ENCODE data around the gene MUC22. TPM values are rescaled to one million over a fixed set of nuclear protein-coding genes. Genes with fewer than 3 reads are reported as not detected.

Gene MUC22
- total and polyA plus RNA-seq, 2 donors (not counting 1 experiment from before 2014, with no cell fraction given): not detected

DNA sequence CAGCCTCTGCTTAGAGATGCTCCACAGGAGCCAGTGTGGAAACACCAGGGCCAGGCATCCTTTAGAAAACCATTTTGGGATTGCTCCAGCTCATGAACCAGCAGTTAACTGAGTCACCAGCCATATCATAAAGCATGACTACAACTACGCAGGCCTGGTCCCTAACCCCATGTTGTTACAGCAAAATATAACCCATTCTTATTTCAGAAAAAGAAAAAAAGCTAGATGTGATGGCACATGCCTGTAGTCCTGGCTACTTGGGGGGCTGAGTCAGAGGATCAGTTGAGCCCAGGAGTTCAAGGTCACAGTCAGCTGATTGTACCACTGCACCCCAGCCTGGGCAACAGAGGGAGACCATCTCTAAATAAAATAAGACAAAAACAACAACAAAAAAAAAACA, 65.3 kb downstream of the MUC22 start:
- no peaks in the 10 kb centered on the region for H3K79me2 ChIP-seq (ENCODE audit: control insufficient read depth, insufficient read depth, low read length)
- DNase-seq (ENCODE audit: low read depth in 2 of 2): peak; percentile 69 to 77
- TF ChIP-seq, protein P1, sequence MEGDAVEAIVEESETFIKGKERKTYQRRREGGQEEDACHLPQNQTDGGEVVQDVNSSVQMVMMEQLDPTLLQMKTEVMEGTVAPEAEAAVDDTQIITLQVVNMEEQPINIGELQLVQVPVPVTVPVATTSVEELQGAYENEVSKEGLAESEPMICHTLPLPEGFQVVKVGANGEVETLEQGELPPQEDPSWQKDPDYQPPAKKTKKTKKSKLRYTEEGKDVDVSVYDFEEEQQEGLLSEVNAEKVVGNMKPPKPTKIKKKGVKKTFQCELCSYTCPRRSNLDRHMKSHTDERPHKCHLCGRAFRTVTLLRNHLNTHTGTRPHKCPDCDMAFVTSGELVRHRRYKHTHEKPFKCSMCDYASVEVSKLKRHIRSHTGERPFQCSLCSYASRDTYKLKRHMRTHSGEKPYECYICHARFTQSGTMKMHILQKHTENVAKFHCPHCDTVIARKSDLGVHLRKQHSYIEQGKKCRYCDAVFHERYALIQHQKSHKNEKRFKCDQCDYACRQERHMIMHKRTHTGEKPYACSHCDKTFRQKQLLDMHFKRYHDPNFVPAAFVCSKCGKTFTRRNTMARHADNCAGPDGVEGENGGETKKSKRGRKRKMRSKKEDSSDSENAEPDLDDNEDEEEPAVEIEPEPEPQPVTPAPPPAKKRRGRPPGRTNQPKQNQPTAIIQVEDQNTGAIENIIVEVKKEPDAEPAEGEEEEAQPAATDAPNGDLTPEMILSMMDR (conservative IDR thresholded peaks at IDR 0.05 in 1 of 2, IDR thresholded peaks at IDR 0.05 in 1 of 2; ENCODE audit: low read depth in 1 of 2, low read length in 2 of 2): no peak
- no peak for TF ChIP-seq EZH2 (IDR thresholded peaks at IDR 0.05; ENCODE audit: low read length, missing control alignments)
- H3K27ac ChIP-seq (ENCODE audit: insufficient read depth, low read length): peak overlapping the region; percentile 19
- no peaks in the 10 kb centered on the region for H3K27me3 ChIP-seq (ENCODE audit: control insufficient read depth, insufficient read depth, low read length)
- no peak overlapping the region for H3K9ac ChIP-seq (ENCODE audit: insufficient read depth, low read length)
- H4K20me1 ChIP-seq (ENCODE audit: control insufficient read depth, extremely low read depth, insufficient read depth, low read length): no peaks in the 10 kb centered on the region
- no peak overlapping the region for H3K4me2 ChIP-seq (ENCODE audit: extremely low read depth, insufficient read depth, low read length)
- no peak overlapping the region for H2AFZ ChIP-seq (ENCODE audit: low read length)
- no peaks in the 10 kb centered on the region for H3K36me3 ChIP-seq (ENCODE audit: control insufficient read depth, insufficient read depth, low read length)
- no peaks in the 10 kb centered on the region for H3K9me3 ChIP-seq (ENCODE audit: control insufficient read depth, insufficient read depth, low read depth, low read length)
- no peak overlapping the region for H3K4me3 ChIP-seq (replicated peaks in 1 of 4; ENCODE audit: control extremely low read depth in 1 of 4, insufficient read depth in 1 of 4, low read depth in 3 of 4, low read length in 4 of 4)
- H3K4me1 ChIP-seq (ENCODE audit: control insufficient read depth, extremely low read depth, insufficient read depth, low read length): peaks cover 9% of the 10 kb centered on the region

DNA sequence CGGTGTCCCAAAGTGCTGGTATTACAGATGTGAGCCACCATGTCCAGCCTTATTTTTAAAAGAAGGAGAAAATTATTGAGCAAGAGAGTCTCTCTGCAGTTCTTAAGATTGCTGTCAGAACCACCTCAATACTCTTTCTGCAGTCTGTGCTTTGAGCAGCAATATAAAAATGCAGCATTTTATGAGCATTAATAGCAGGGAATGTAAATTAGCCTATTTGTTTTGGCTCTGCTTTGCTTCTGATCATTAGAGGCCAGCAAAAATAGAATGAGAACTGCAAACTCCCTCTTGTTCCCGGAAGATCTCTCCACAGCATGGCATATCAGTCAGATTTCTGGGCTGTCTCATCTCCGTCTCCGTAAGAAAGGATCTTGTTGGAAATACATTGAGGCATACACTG, 66.3 kb downstream of the MUC22 start:
- Histone ChIP-seq H4K20me1 (ENCODE audit: control insufficient read depth, extremely low read depth, insufficient read depth, low read length) (no peaks in the 10 kb centered on the region), H3K36me3 (ENCODE audit: control insufficient read depth, insufficient read depth, low read length) (no peaks in the 10 kb centered on the region), H3K4me3 (replicated peaks in 1 of 4; ENCODE audit: control extremely low read depth in 1 of 4, insufficient read depth in 1 of 4, low read depth in 3 of 4, low read length in 4 of 4) (no peak overlapping the region), H3K27ac (ENCODE audit: insufficient read depth, low read length) (no peak overlapping the region), H2AFZ (ENCODE audit: low read length) (no peak overlapping the region), H3K79me2 (ENCODE audit: control insufficient read depth, insufficient read depth, low read length) (no peaks in the 10 kb centered on the region), H3K27me3 (ENCODE audit: control insufficient read depth, insufficient read depth, low read length) (no peaks in the 10 kb centered on the region), H3K4me2 (ENCODE audit: extremely low read depth, insufficient read depth, low read length) (no peak overlapping the region), H3K9me3 (ENCODE audit: control insufficient read depth, insufficient read depth, low read depth, low read length) (no peaks in the 10 kb centered on the region), H3K4me1 (ENCODE audit: control insufficient read depth, extremely low read depth, insufficient read depth, low read length) (peaks cover 9% of the 10 kb centered on the region), H3K9ac (ENCODE audit: insufficient read depth, low read length) (no peak overlapping the region)
- no peak for DNase-seq (ENCODE audit: low read depth in 2 of 2)
- TF ChIP-seq, protein P1 (conservative IDR thresholded peaks at IDR 0.05 in 1 of 2, IDR thresholded peaks at IDR 0.05 in 1 of 2; ENCODE audit: low read depth in 1 of 2, low read length in 2 of 2): no peak
- no peak for TF ChIP-seq EZH2 (IDR thresholded peaks at IDR 0.05; ENCODE audit: low read length, missing control alignments)

DNA sequence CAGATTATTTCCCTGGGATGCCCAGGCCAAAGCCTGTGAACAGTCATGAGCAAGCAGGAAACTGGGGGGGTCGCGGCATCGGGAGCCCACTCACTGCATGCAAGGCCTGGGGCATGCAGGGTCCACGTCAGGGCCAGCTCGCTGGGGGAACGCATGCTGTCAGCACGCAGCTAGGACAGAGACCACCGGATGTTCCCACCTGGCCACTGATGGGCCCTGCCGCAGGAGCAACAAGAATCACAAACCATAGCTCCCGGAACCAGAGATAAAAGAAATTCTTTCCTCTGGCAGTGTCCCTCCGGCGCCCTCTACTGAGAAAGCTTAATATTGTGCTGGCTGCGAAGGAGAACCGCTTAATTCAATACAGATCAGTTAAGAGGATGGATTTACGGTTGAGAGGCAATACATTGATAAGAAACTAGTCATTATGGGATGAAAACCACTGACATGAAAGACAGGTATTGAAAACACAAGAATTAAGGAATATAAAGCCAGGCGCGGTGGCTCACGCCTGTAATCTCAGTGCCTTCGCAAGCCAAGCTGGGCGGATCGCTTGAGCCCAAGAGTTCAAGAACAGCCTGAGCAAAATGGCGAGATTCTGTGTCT, 69.5 kb downstream of the MUC22 start:
- no peak for TF ChIP-seq EZH2 (IDR thresholded peaks at IDR 0.05; ENCODE audit: low read length, missing control alignments)
- TF ChIP-seq, protein P1 (conservative IDR thresholded peaks at IDR 0.05 in 1 of 2, IDR thresholded peaks at IDR 0.05 in 1 of 2; ENCODE audit: low read depth in 1 of 2, low read length in 2 of 2): peak; percentile 77 to 87
- Histone ChIP-seq H4K20me1 (ENCODE audit: control insufficient read depth, extremely low read depth, insufficient read depth, low read length) (no peaks in the 10 kb centered on the region), H3K9ac (ENCODE audit: insufficient read depth, low read length) (no peak overlapping the region), H3K9me3 (ENCODE audit: control insufficient read depth, insufficient read depth, low read depth, low read length) (no peaks in the 10 kb centered on the region), H3K4me2 (ENCODE audit: extremely low read depth, insufficient read depth, low read length) (peak overlapping the region; percentile 1), H3K4me1 (ENCODE audit: control insufficient read depth, extremely low read depth, insufficient read depth, low read length) (peaks cover 7% of the 10 kb centered on the region), H3K27ac (ENCODE audit: insufficient read depth, low read length) (no peak overlapping the region), H3K36me3 (ENCODE audit: control insufficient read depth, insufficient read depth, low read length) (no peaks in the 10 kb centered on the region), H3K79me2 (ENCODE audit: control insufficient read depth, insufficient read depth, low read length) (no peaks in the 10 kb centered on the region), H2AFZ (ENCODE audit: low read length) (peak overlapping the region; percentile 61), H3K4me3 (replicated peaks in 1 of 4; ENCODE audit: control extremely low read depth in 1 of 4, insufficient read depth in 1 of 4, low read depth in 3 of 4, low read length in 4 of 4) (peak overlapping the region in 1 of 4 experiments; percentile 20), H3K27me3 (ENCODE audit: control insufficient read depth, insufficient read depth, low read length) (no peaks in the 10 kb centered on the region)
- peak; percentile 50 to 68 for DNase-seq (ENCODE audit: low read depth in 2 of 2)

All from fibroblast of lung (primary cell).